G401.6 (cell line): ENCODE measurements around the gene BAG1.

Source experiments
- FAIRE-seq: peaks from 2 replicates; lab custom pipeline; 2012; peaks lifted over from hg19 to GRCh38; lab: Jason Lieb, UNC

Gene BAG1

DNA sequence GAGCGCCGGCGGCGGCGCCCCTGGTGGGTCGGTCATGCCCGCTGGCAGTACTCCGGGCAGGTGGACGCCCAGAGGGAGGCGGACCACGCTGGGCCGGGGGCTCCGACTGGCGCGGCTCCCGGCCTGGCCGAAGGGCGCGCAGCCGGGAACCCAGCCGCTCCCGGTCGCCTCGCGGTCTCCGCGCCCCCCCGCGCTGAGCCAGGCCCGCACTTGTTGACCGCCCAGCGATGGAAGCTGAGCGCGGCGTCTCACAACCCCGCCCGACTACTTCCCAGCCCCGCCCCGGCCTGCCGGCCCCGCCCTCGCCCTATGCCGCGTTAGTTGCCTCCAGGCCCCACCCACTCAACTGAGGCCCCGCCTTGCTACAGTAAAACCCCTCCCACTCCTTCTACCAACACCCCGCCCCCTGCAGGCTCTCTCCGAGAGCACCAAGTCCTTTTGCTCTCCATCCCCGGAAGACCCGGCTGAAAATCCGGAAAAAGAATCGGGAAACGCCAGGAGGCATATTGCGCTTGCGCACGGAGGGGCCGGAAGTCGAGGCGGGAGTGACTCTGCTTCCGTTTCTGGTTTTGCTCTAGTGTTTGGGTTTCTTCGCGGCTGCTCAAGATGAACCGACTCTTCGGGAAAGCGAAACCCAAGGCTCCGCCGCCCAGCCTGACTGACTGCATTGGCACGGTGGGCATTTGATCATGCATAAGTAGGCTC is at the start of gene BAG1, which contains the start of gene CHMP5:
TSS of gene BAG1 (minus strand) at position 236 of the 705 bp plus-strand sequence.
TSS of gene CHMP5 (plus strand) at position 577 of the 705 bp plus-strand sequence. CDS start at position 607, 30 bp downstream.
- FAIRE-seq, result peak; percentile 98

DNA sequence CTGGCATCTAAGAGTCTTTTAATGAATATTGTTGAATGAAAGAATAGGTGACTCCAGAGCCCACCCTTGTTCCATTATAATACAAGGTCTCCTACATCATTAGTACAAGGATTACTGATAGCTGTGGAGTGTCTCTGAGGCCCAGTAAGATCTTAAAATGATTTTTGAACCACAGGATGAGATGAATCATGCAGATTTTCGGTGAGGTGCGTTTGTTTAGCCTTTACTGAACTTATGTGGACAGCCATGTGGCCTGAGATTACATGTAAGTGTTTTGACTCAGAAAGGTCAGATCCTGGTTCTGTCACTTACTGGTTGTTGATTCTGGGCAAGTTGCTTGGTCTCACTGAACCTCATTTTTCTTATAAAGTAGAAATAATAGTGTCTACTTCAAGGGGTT is 47.4 kb upstream of the BAG1 start:
- no peak for FAIRE-seq

DNA sequence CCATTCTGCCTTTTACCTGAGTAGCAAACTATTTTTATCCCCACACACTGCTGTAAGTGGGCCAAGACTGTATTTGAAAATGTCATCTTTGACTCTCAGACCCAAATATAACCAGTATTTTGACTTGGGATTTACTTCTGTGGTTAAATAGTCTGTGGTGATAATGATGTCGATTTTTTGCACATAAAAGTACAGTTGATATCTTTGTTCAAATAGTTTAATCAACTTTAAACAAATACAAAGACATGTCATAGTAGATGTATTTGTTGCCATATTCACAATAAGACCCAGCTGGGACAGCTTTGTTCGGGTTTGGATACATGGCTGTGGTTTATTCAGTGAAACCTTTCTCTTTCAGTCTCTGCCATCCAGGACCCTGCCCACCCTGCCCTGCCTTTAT is 46.2 kb upstream of the BAG1 start:
- FAIRE-seq, result no peak

DNA sequence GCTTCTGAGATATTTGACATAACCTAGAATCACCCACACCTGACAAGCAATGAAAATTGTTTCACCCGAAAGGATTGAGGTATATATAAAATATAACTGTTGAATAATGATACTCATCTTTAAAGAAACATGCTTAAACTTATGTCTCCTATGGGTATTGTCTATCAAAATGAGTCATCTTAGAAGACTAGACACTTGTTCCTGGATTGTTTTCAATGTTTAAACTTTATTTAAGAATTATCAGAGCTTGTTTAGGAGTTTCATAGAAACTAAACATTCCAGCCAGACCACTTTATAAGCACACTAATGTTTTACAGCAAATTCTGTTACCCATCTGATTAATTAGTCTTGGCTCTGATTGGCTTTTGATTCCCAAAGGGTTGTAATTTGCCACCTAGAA is 45.4 kb upstream of the BAG1 start:
- FAIRE-seq, result no peak

DNA sequence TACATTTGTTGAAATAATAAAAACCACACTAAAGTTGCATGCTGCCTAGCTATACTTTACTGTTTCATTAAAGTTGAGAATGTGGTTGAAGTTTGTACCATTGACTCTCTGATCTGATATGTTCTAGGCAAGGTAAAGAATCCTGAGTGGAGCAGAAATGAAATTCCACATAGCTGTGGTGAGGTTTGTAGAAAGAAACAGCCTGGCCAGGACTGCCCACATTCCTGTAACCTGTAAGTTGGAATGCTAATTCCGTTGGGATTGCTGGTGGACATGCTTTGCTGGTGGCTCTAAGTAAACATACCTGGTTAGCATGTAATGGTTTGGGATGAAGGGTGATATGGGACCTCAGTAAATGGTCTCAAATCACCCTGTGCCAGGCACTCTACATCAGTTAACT is 42.6 kb upstream of the BAG1 start:
- no peak for FAIRE-seq

DNA sequence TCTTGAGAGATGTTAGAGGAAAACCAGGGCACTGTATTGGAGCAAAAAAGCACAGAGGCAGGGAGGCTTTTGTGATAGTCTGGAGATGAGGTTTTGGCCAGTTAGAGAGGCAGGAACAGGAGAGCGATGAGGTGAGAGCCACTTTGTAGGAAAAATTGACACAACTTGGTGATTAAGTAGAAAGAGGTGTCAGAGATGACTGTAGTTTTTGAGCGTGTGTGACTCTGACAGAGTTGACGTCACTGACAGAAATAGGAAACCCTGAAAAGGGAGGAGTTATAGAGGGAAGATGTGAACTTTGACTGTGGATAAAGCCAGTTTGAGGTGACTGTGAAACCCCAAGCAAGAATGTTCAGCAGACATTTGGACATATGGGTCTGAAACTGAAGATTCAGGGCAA is 41.5 kb upstream of the BAG1 start:
- no peak for FAIRE-seq

DNA sequence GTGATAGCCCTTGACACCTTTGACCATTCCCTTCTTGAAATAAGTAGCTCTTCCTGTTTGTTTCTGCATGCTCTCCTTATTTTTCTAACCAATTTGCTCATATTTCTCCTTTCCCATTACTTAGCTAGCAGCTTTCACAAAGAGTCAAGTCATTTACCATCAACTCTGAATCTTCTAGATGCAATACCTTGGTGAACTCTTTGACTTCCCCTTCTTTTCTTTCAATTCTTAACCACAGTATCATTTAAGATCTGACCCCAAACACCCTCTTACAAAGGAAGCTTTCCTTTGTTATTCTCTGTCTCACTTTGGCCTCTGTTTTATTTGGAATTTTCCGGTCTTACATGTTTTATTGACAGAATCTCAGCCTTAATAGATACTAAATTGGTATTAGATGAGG is 39.9 kb upstream of the BAG1 start:
- no peak for FAIRE-seq

DNA sequence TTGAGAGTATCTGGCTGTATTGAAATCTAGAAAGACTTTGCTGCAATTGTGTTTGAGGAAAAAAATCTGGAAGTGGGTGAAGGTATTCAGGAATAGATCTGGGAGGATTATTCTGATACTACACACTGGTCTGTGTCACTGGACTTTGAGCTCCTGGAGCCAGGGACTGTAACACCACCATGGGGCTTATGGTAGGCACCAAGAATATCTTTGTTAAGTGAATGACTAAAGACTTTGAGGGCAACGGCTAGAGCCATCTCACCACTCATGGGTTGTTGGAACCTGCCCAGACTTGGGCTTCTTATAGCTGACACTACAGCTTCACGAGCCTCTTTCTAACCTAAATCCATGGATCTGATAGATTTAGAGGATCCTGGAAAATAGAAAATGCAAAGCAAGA is 36.0 kb upstream of the BAG1 start:
- FAIRE-seq, result no peak

DNA sequence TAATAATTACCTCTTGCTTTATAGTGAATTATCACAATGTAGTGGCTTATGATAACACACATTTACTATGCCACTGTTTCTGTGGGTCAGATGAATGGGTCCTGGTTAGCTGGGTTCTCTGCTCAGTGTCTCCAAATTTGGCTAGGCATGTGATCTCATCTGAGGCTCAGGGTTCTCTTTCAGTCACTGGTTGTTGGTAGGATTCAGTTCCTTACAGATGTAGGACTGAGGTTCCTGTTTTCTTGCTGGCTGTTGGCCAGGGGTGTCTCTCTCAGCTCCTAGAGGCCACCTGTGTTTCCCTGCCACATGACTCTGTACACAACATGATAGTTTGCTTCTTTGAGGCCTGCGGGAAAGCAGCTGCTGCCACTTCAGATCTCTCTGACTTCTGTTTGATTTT is 32.9 kb upstream of the BAG1 start:
- no peak for FAIRE-seq

DNA sequence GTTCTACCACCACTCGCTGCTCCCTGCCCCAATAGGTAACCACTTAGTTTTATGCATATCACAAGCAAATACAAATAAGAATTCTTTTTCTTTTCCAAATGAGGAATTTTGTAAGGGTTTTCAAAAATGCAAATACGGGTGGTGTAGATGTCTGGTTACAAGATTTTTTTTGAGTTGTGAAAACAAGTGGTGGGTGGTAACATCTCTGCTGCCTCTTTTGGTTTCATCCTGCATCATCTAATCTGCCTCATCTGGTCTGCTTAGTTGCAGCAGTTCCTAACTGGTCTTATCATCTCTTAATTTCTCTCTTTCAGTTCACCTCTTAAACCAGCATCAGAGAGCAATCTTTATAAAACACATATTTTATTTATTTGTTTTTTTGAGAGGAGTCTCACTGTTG is 31.1 kb upstream of the BAG1 start:
- no peak for FAIRE-seq

DNA sequence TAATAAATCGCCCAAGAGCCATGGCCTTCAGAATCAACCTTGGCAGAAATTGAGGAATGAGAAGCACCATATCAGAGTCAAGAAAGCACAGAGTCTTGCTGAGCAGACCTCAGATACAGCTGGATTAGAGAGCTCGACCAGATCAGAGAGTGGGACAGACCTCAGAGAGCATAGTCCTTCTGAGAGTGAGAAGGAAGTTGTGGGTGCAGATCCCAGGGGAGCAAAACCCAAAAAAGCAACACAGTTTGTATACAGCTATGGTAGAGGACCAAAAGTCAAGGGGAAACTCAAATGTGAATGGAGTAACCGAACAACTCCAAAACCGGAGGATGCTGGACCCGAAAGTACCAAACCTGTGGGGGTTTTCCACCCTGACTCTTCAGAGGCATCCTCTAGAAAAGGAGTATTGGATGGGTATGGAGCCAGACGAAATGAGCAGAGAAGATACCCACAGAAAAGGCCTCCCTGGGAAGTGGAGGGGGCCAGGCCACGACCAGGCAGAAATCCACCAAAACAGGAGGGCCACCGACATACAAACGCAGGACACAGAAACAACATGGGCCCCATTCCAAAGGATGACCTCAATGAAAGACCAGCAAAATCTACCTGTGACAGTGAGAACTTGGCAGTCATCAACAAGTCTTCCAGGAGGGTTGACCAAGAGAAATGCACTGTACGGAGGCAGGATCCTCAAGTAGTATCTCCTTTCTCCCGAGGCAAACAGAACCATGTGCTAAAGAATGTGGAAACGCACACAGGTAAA is 30.3 kb upstream of the BAG1 start:
- FAIRE-seq, result no peak

DNA sequence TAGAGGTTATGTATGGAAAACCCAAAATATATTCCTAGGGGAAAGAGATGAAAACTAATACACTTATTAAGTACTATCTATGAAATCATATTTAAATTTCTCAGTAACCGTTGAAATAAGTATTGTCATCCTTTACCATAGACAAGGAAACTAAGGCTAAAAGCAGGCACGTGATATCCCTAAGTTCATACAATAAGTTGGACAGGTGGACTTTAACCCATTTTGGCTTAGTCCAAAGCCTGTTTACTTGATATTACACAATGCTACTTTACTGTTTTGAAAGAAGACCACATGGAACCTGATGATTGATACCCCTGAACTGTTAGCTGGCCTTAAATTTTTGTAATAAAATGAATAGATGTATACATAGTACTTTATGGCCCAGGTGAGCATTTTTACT is 29.3 kb upstream of the BAG1 start:
- FAIRE-seq, result no peak

DNA sequence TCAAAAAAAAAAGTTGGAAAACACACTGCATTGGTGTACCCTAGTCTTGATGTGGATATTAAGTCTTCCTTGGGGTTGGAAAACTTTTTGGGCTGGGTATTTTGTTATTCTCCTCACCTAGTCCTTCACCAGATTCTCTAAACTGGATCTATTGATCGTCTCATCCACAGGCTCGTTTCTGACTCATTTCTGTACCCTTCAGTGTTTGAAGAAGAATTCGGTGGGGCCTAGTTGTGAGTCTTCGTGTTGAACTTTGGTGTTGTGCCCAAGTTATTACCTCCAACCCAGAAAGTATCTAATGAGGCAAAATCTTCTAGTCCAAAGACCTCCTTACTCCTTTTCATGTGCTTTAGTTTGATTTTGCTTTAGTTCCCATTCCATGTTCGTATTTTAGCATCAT is 27.4 kb upstream of the BAG1 start:
- no peak for FAIRE-seq

DNA sequence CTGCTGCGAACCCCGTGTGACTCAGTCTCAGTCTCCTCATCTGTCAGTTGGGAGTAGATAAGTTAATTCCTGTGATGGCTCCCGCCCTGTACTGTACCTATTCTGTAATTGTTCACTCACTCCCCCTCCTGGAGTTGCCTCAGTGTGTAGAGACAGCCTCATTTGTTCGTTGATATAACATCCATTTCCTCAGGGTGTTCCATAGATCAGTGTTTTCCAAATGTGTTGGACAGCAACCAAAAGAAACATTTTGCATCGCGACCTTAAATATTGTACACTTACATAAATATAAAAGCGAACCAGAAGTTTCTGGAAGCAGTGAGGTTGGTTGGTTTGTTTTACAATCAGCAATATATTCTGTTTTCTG is 26.5 kb upstream of the BAG1 start:
- no peak for FAIRE-seq

DNA sequence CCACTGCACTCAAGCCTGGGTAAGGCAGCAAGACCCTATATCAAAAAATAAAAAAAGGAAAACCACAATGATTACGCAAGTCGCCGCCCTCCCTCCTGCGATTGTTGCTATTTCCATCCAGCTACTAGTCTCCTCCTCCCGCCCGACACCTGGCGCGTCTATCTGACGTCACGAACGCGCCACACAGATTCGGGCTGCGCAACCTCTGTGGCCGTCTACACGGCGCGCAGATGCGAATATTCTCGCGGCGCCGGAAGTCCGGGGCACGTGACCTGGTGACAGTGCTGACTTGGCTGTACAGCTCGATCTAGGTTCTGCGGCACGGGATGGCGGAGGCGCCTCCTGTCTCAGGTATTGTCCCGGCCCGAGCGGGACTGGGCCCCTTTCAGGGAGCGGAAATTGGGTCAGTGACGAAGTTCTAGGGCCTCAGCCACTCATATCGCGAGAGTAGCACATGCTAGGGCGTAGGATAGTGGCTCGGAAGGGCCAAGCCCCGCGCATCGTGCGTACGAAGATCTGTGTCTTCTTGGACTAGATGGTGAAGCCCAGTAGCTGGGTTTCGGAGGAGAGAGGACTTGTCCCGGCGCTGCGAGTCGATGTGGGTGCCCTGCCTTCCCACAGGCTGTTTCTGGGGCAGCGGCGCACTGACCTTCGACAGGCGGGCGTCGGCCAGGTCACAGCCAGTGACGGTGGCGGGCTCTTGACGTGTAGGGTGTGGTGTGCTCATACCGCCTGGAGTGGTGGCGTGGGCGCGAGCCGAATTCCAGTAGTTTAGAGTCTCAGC is 25.9 kb upstream of the BAG1 start, which contains the start of gene NFX1:
TSS of gene NFX1 (plus strand) at position 270 of the 784 bp plus-strand sequence. CDS start at position 327, 57 bp downstream.
- peak; percentile 95 for FAIRE-seq

DNA sequence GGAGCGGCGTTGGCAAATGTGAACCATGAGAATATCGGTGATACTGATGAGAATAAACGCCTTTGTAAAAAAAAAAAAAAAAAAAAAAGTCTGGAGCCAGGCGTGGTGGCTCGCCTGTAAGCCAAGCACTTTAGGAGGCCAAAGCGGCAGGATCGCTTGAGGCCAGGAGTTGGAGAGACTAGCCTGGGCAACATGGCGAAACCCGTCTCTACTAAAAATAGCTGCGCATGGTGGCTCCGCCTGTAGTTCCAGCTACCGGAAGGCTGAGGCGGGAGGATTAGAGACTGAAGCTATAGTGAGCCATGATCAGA is 25.4 kb upstream of the BAG1 start:
- FAIRE-seq, result no peak

DNA sequence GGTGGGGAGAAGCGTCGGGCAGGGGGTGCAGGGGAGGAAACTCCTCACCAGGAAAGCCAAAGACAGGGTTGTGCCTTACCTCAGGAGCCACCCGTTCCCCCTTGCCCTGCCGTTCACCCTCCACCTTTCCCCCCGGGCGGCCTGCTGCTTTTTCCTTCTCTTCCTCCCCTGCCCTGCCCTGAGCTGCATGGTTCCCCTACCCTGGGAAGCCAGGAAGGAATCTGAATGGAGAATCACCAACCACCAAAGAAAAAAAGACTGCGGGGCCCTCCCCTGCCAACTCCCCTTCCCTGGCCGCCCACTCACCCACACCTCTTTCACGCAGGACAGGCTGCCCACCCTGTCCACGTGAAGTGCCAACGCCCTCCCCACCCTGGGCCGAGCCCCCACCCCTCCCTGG is 25.0 kb upstream of the BAG1 start:
- no peak for FAIRE-seq

DNA sequence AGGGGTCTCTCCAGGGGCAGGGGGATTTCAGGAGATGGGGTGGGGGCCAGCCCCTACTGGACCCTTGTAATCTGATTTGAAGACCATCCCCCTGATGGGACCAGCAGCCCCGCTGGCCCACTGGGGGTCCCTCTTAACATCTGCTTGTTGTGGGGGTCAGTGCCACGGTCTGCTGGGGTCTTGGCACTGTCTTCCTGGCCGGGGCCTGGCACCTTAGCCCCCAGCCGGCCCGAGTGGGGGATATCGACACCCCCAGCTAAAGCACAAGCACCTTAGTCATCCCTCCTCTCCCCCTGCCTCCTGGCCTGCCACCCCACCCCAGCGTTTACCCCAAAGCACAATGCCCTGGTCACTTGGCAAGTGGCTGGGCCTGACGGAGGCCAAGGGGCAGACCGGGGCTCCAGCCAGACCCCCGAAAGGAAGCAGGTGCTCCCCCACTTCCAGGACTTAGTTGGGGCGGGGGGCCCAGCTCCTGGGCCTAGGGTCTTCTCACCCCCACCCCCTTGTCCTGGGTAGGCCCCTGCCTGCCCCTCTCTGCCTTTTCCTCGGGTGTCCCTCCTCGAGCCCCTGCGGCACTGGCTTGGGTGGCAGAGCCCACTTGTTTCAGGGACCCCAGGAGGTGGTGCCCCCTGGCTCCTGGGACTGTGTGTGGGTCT is 24.4 kb upstream of the BAG1 start:
- no peak for FAIRE-seq

DNA sequence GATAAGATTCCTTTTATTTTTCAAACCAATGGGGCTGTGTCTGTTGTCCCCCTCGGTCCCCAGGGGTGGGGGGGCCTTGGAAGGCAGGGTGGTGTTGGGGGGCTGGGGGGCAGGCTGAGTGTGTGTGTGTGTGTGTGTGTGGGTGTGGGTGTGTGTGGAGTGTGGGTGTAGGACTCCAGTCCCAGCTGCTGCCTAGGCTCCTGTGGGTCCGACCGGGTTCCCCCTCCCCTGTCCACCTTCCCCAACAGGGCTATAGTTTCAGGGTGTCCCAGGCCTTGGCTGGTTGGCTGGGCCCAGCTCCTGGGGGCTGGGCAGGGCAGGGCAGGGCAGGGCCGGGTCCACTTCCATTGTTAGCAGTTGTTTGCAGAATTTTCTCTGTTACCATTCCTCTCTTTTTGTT is 23.7 kb upstream of the BAG1 start:
- no peak for FAIRE-seq

DNA sequence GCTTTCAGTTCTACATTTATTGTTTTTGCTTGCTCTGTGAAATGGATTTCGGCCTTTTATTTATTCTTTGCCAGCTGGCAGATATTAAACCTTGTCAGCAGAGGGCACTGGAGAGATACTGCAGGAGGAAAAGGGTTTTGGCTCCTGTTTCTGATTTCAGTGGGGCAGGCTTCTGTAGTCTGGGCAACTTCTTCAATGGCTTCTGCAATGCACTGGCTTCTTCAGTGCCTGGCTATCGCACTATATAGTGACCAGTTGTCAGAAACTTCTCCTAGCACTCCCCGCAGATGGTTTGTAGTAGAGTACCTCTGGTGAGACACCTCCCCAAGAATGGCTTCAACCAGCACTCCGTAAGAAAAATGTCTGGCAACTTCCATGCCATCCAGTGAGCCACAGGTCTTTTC is 22.6 kb upstream of the BAG1 start:
- FAIRE-seq, result peak; percentile 89

DNA sequence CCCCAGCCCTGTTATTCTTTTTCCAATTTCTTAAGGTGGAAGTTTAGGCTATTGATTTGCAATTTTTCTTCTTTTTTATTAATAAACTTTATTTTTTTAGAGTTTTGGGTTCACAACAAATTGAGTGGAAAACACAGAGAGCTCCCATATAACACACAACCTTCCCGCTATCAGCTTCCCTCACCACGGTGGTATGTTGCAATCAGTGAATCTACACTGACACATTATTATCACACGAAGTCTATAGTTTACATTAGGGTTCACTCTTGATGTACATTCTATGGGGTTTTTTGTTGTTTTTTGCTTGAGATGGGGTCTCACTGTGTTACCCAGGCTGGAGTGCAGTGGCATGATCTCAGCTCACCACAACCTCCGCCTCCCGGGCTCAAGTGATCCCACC is 21.0 kb upstream of the BAG1 start:
- FAIRE-seq, result no peak

DNA sequence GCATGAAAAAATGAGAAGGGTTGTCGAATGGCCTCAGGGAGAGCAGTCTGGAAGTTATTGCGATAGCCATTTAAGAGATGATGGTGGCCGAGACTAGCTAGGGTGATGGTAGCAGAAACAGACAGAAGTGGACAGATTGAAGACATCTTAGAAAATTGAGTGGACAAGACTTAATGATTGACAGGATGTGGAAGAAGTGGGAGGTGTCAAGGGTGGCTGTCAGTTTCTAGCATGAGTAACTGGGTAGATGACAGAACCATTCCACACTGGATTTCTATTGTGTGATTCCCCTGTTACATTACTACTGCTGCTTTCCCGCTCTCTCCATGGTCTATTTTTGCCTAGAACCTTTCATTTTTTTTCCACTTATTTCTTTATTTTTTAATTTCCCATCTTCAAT is 13.0 kb upstream of the BAG1 start:
- FAIRE-seq, result no peak

DNA sequence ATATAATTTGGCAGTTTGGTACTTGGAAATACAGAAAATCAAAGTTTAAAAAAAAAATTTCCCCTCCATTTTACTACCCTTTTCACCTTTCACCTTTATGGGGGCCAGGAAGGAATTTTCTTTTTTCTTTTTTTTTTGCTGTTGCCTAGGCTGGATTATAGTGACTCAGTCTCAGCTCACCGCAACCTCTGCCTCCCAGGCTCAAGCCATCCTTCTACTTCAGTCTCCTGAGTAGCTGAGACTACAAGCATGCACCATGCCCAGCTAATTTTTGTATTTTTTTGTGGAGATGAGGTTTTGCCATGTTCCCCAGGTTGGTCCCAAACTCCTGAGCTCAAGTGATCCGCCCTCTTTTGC is 9.4 kb upstream of the BAG1 start:
- FAIRE-seq, result no peak
